T-helper 2 cell treated with Interferon-gamma antibody and Interleukin-4, amounts not matched to agents 5 μg/mL and 100 μg/mL, for 36 hours (primary cell): Measurements from ENCODE around the gene ARHGDIB.

Experiments used
- DNase-seq: peaks from one replicate; pipeline ENCODE4 v3.0.0; 2021; ENCODE audit warnings: low spot score
- H3K27ac Mint-ChIP-seq: one replicate; pipeline ENCODE4 v1.8.0; 2021; ENCODE audit warnings: mild to moderate bottlenecking, mixed read lengths
- H3K27me3 Mint-ChIP-seq: one replicate; pipeline ENCODE4 v1.8.0; 2021; ENCODE audit warnings: low read depth, mixed read lengths
- H3K36me3 Mint-ChIP-seq: one replicate; pipeline ENCODE4 v1.8.0; 2021; ENCODE audit warnings: low read depth, mixed read lengths
- H3K4me1 Mint-ChIP-seq: one replicate; pipeline ENCODE4 v1.8.0; 2021; ENCODE audit warnings: low read depth, mixed read lengths
- H3K4me3 Mint-ChIP-seq: one replicate; pipeline ENCODE4 v1.8.0; 2022; ENCODE audit warnings: mild to moderate bottlenecking, moderate library complexity, mixed read lengths
- H3K9me3 Mint-ChIP-seq: one replicate; pipeline ENCODE4 v1.8.0; 2021; ENCODE audit warnings: mixed read lengths

The ARHGDIB gene

GRCh38 chr12:14902465-14902864 is 58.9 kb downstream of the ARHGDIB start:
- H3K36me3 Mint-ChIP-seq = peaks cover 18% of the 10 kb centered on the region
- no peak for DNase-seq
- peaks cover 3% of the 10 kb centered on the region for H3K9me3 Mint-ChIP-seq
- peaks cover 3% of the 10 kb centered on the region for H3K4me1 Mint-ChIP-seq
- H3K27me3 Mint-ChIP-seq = no peaks in the 10 kb centered on the region
- no peak overlapping the region for H3K4me3 Mint-ChIP-seq
- no peak overlapping the region for H3K27ac Mint-ChIP-seq

- H3K4me1 Mint-ChIP-seq = peaks cover 3% of the 10 kb centered on the region
- H3K27me3 Mint-ChIP-seq = peaks cover 1% of the 10 kb centered on the region
- no peak overlapping the region for H3K27ac Mint-ChIP-seq
- H3K4me3 Mint-ChIP-seq = no peak overlapping the region
- DNase-seq = no peak
- peaks cover 3% of the 10 kb centered on the region for H3K9me3 Mint-ChIP-seq
- peaks cover 11% of the 10 kb centered on the region for H3K36me3 Mint-ChIP-seq
Observed at GRCh38 chr12:14901228-14901562, 60.2 kb downstream of the ARHGDIB start.

- no peak overlapping the region for H3K27ac Mint-ChIP-seq
- peaks cover 3% of the 10 kb centered on the region for H3K9me3 Mint-ChIP-seq
- no peak for DNase-seq
- peaks cover 8% of the 10 kb centered on the region for H3K36me3 Mint-ChIP-seq
- H3K4me1 Mint-ChIP-seq = peaks cover 3% of the 10 kb centered on the region
- H3K4me3 Mint-ChIP-seq = no peak overlapping the region
- H3K27me3 Mint-ChIP-seq = peaks cover 1% of the 10 kb centered on the region
Observed at GRCh38 chr12:14900521-14901227, 60.7 kb downstream of the ARHGDIB start.

GRCh38 chr12:14896521-14897169 is 64.8 kb downstream of the ARHGDIB start:
- DNase-seq = no peak

GRCh38 chr12:14893506-14894250 is 67.7 kb downstream of the ARHGDIB start:
- no peak overlapping the region for H3K4me3 Mint-ChIP-seq
- DNase-seq = no peak
- H3K4me1 Mint-ChIP-seq = no peaks in the 10 kb centered on the region
- H3K9me3 Mint-ChIP-seq = no peaks in the 10 kb centered on the region
- H3K36me3 Mint-ChIP-seq = no peaks in the 10 kb centered on the region
- H3K27ac Mint-ChIP-seq = no peak overlapping the region
- H3K27me3 Mint-ChIP-seq = peaks cover 10% of the 10 kb centered on the region

More at GRCh38 chr12:14896521-14897169, 64.8 kb downstream of the ARHGDIB start:
- no peak overlapping the region for H3K27ac Mint-ChIP-seq
- H3K4me3 Mint-ChIP-seq = no peak overlapping the region
- H3K4me1 Mint-ChIP-seq = peaks cover 2% of the 10 kb centered on the region
- H3K36me3 Mint-ChIP-seq = no peaks in the 10 kb centered on the region
- peaks cover 1% of the 10 kb centered on the region for H3K27me3 Mint-ChIP-seq
- no peaks in the 10 kb centered on the region for H3K9me3 Mint-ChIP-seq

GRCh38 chr12:14892726-14893505 is 68.5 kb downstream of the ARHGDIB start:
- Mint-ChIP-seq H3K27ac (no peak overlapping the region), H3K27me3 (peaks cover 16% of the 10 kb centered on the region), H3K4me1 (no peaks in the 10 kb centered on the region), H3K9me3 (no peaks in the 10 kb centered on the region), H3K36me3 (no peaks in the 10 kb centered on the region), H3K4me3 (no peak overlapping the region)
- no peak for DNase-seq
